HCT116 (cell line): ENCODE data around the gene POLD2. TPM values are rescaled to one million over a fixed set of nuclear protein-coding genes. Genes with fewer than 3 reads are reported as not detected.

ENCODE experiments used
- ATAC-seq: fragments of 200-7000 bp; cut with Tn5 transposase; 2 replicates; pipeline ENCODE4 v1.9.1; 2020; ENCODE audit warnings: mild to moderate bottlenecking, moderate library complexity
- BruUV-seq: library from RNA; stranded (reverse); fragments of 400-500 nt; replicated peaks from 2 replicates; lab custom pipeline; 2021; lab: Mats Ljungman, UMichigan
- CTCF ChIA-PET: fragments of 300-600 bp; sonication (Branson Sonifier 250); formaldehyde crosslinking; loops from one replicate; lab custom pipeline; 2021; ENCODE audit warnings: antibody characterized with exemption; lab: Charles Lee
- POLR2A ChIA-PET: fragments of 300-600, 350-600 bp; sonication (Branson Sonifier 250); formaldehyde crosslinking; loops from one replicate; lab custom pipeline; 2021; ENCODE audit warnings: antibody characterized with exemption; lab: Charles Lee
- RAD21 ChIA-PET, 2 experiments: fragments of 300-600 bp; sonication (Branson Sonifier 250); formaldehyde crosslinking; loops; one replicate each; lab custom pipeline; 2023; ENCODE audit warnings: low total read pairs in 2 of 2; ENCODE audit not compliant: uncharacterized antibody in 2 of 2, unreplicated experiment in 2 of 2, low non-redundant PET in 1 of 2; lab: Charles Lee
- DNase-seq: peaks from one replicate; pipeline ENCODE4 v3.0.0-alpha.2; 2010; ENCODE audit warnings: low read depth, low spot score
- H2AFZ ChIP-seq: fragments of 200-600 bp; shearing (Covaris generic), sonication (generic); 2 replicates; pipeline ENCODE4 v1.6.1; 2017; ENCODE audit warnings: low read depth, mixed run types, mixed read lengths, antibody characterized with exemption, low read length; ENCODE audit not compliant: poor library complexity, severe bottlenecking
- H3K27ac ChIP-seq: 2 replicates; pipeline ENCODE4 v1.5.1; 2012; ENCODE audit warnings: low read depth, low read length
- H3K27me3 ChIP-seq: fragments of 200-600 bp; sonication (generic); 2 replicates; pipeline ENCODE4 v1.6.1; 2016; ENCODE audit warnings: mixed run types, low read length, mixed read lengths; ENCODE audit not compliant: insufficient read depth
- H3K36me3 ChIP-seq, 2 experiments: fragments of 200-500 bp in 1 of 2; fragments of 200-600 bp in 1 of 2; sonication (Bioruptor generic) in 1 of 2; sonication (generic) in 1 of 2; 2 replicates each; pipeline versions ENCODE4 v1.5.1 to v1.6.1; 2014 to 2016; ENCODE audit warnings: low read length in 2 of 2, inconsistent platforms in 1 of 2, mixed read lengths in 1 of 2, mixed run types in 1 of 2; ENCODE audit not compliant: insufficient read depth in 2 of 2, control insufficient read depth in 1 of 2
- H3K4me1 ChIP-seq, 2 experiments: fragments of 200-600 bp in 1 of 2; sonication (generic) in 1 of 2; 2 replicates each; pipeline versions ENCODE4 v1.5.1 to v1.6.1; 2012 to 2017; ENCODE audit warnings: low read length in 2 of 2, inconsistent platforms in 1 of 2, mild to moderate bottlenecking in 1 of 2, mixed read lengths in 1 of 2, mixed run types in 1 of 2, moderate library complexity in 1 of 2; ENCODE audit not compliant: insufficient read depth in 2 of 2, control insufficient read depth in 1 of 2
- H3K4me2 ChIP-seq: fragments of 200-600 bp; sonication (generic); 2 replicates; pipeline ENCODE4 v1.6.1; 2017; ENCODE audit warnings: mixed run types, low read length, mixed read lengths
- H3K4me3 ChIP-seq, 2 experiments: fragments of 200-600 bp in 1 of 2; sonication (generic) in 1 of 2; replicated peaks in 1 of 2; 2 replicates each; pipeline ENCODE4 v1.5.1; 2011 to 2016; ENCODE audit warnings: low read length in 2 of 2, control low read depth in 1 of 2, low read depth in 1 of 2, mild to moderate bottlenecking in 1 of 2, mixed read lengths in 1 of 2, mixed run types in 1 of 2
- H3K79me2 ChIP-seq: fragments of 200-600 bp; sonication (generic); 2 replicates; pipeline ENCODE4 v1.6.1; 2017; ENCODE audit warnings: mild to moderate bottlenecking, mixed run types, low read length, moderate library complexity, mixed read lengths; ENCODE audit not compliant: insufficient read depth
- H3K9ac ChIP-seq: fragments of 200-600 bp; sonication (generic); 2 replicates; pipeline ENCODE4 v1.6.1; 2016; ENCODE audit warnings: low read length, mixed read lengths
- H3K9me2 ChIP-seq: fragments of 200-600 bp; sonication (generic), shearing (Covaris generic); 2 replicates; pipeline ENCODE4 v1.6.1; 2017; ENCODE audit warnings: mixed run types, mild to moderate bottlenecking, moderate library complexity; ENCODE audit not compliant: insufficient read depth
- H3K9me3 ChIP-seq, 2 experiments: fragments of 200-500 bp in 1 of 2; fragments of 200-600 bp in 1 of 2; sonication (Bioruptor generic) in 1 of 2; sonication (generic) in 1 of 2; 2 replicates each; pipeline ENCODE4 v1.6.1; 2014 to 2017; ENCODE audit warnings: low read length in 2 of 2, mixed read lengths in 2 of 2, inconsistent platforms in 1 of 2, low read depth in 1 of 2, mild to moderate bottlenecking in 1 of 2, mixed run types in 1 of 2, moderate library complexity in 1 of 2; ENCODE audit not compliant: control insufficient read depth in 1 of 2, insufficient read depth in 1 of 2
- H4K20me1 ChIP-seq: fragments of 200-600 bp; sonication (generic), shearing (Covaris generic); 2 replicates; pipeline ENCODE4 v1.6.1; 2017; ENCODE audit warnings: mixed run types, mild to moderate bottlenecking, moderate library complexity; ENCODE audit not compliant: insufficient read depth
- FOSL1 ChIP-seq: IDR thresholded peaks from 2 replicates; pipeline ENCODE4 v1.6.1; 2012; ENCODE audit warnings: low read depth
- MAX ChIP-seq: IDR thresholded peaks from 2 replicates; pipeline ENCODE4 v1.6.1; 2012
- POLR2A ChIP-seq: IDR thresholded peaks from 2 replicates; pipeline ENCODE4 v1.7.0; 2011; ENCODE audit warnings: borderline replicate concordance; ENCODE audit not compliant: insufficient read depth, insufficient read length; ENCODE audit errors: extremely low read depth
- POLR2AphosphoS5 ChIP-seq: IDR thresholded peaks from 2 replicates; pipeline ENCODE4 v1.6.1; 2011; ENCODE audit warnings: mild to moderate bottlenecking, low read depth, low read length, moderate library complexity
- TCF7L2 ChIP-seq: IDR thresholded peaks from 2 replicates; pipeline ENCODE4 v1.7.0; 2011; ENCODE audit warnings: borderline replicate concordance, inconsistent platforms; ENCODE audit not compliant: insufficient read depth, insufficient read length; ENCODE audit errors: extremely low read depth
- ZBTB33 ChIP-seq: IDR thresholded peaks from 2 replicates; pipeline ENCODE4 v1.6.1; 2011; ENCODE audit warnings: mild to moderate bottlenecking, low read length, moderate library complexity; ENCODE audit not compliant: insufficient replicate concordance; ENCODE audit errors: extremely low read depth
- ZFX ChIP-seq: fragments of 450-650 bp; IDR thresholded peaks from 2 replicates; pipeline ENCODE4 v1.6.1; 2017
- ZNF274 ChIP-seq: fragments of 200-500 bp; sonication (Bioruptor generic); IDR thresholded peaks from 2 replicates; pipeline ENCODE4 v1.6.1; 2014; ENCODE audit warnings: mild to moderate bottlenecking, low read depth, low read length, inconsistent platforms
- intact Hi-C: fragments of 100-400 bp; cut with micrococcal nuclease; formaldehyde crosslinking; loops from 2 replicates; pipeline ENCODE4 v1.10.0; 2022
- total RNA-seq: library from RNA; stranded (reverse); gene quantifications from one replicate; pipeline ENCODE4 v1.2.1, GENCODE V29; 2021; ENCODE audit not compliant: unreplicated experiment

POLD2 gene
- total RNA-seq, 1 experiment from 2014 or later, result 237 TPM

GRCh38 chr7:44097064-44097932 lies 26.1 kb downstream of the POLD2 start:
- no peaks in the 10 kb centered on the region for H3K9me3 ChIP-seq
- no peaks in the 10 kb centered on the region for H3K79me2 ChIP-seq
- H3K27me3 ChIP-seq, result no peaks in the 10 kb centered on the region
- H2AFZ ChIP-seq, result no peak overlapping the region
- no peaks in the 10 kb centered on the region for H3K36me3 ChIP-seq
- RAD21 ChIA-PET, result no interaction called here
- H3K4me2 ChIP-seq, result no peak overlapping the region
- BruUV-seq, result no TSS peak
- H3K4me1 ChIP-seq, result no peaks in the 10 kb centered on the region
- ATAC-seq, result no peak
- no peaks in the 10 kb centered on the region for H3K9me2 ChIP-seq
- H3K9ac ChIP-seq, result no peak overlapping the region
- DNase-seq, result no peak
- TF ChIP-seq TCF7L2 (no peak), ZBTB33 (no peak), ZFX (no peak), ZNF274 (no peak), POLR2AphosphoS5 (no peak), MAX (no peak), FOSL1 (no peak), POLR2A (no peak)
- CTCF ChIA-PET, result no interaction called here
- no peaks in the 10 kb centered on the region for H4K20me1 ChIP-seq
- POLR2A ChIA-PET, result interaction anchor here (1.5 kb wide), 1 partner anchor 13 kb away, joined by 3 read pairs; no protein-coding TSS in a partner anchor
- H3K4me3 ChIP-seq, result no peak overlapping the region
- no peak overlapping the region for H3K27ac ChIP-seq
- intact Hi-C loops, result no loop called here
